ENCODE data around the gene NHSL2.

The NHSL2 gene

GRCh38 chrX:71910986-71911730, 513 bp downstream of the NHSL2 start:
- DNase-seq (ENCODE audit: low spot score), result peak; percentile 24
- TF ChIP-seq CTCF (IDR thresholded peaks at IDR 0.05; ENCODE audit: borderline replicate concordance, control extremely low read depth, extremely low read depth, insufficient read depth, missing control alignments), result no peak
- in situ Hi-C loops (cut with MboI; ENCODE audit: low sequenced_read_pairs, unreplicated experiment), result no loop called here

GRCh38 chrX:71911731-71912050, 1.0 kb downstream of the NHSL2 start:
- TF ChIP-seq CTCF (IDR thresholded peaks at IDR 0.05; ENCODE audit: borderline replicate concordance, control extremely low read depth, extremely low read depth, insufficient read depth, missing control alignments), result no peak
- no peak for DNase-seq (ENCODE audit: low spot score)
- in situ Hi-C loops (cut with MboI; ENCODE audit: low sequenced_read_pairs, unreplicated experiment), result no loop called here

- no peak for DNase-seq (ENCODE audit: low spot score)
- no peak for TF ChIP-seq CTCF (IDR thresholded peaks at IDR 0.05; ENCODE audit: borderline replicate concordance, control extremely low read depth, extremely low read depth, insufficient read depth, missing control alignments)
- in situ Hi-C loops (cut with MboI; ENCODE audit: low sequenced_read_pairs, unreplicated experiment), result no loop called here
Observed at GRCh38 chrX:71912156-71912555, 1.5 kb downstream of the NHSL2 start.

- no peak for DNase-seq (ENCODE audit: low spot score)
- in situ Hi-C loops (cut with MboI; ENCODE audit: low sequenced_read_pairs, unreplicated experiment), result no loop called here
- TF ChIP-seq CTCF (IDR thresholded peaks at IDR 0.05; ENCODE audit: borderline replicate concordance, control extremely low read depth, extremely low read depth, insufficient read depth, missing control alignments), result no peak
Observed at GRCh38 chrX:71913156-71913950, 2.7 kb downstream of the NHSL2 start.

- DNase-seq (ENCODE audit: low spot score), result no peak
- no peak for TF ChIP-seq CTCF (IDR thresholded peaks at IDR 0.05; ENCODE audit: borderline replicate concordance, control extremely low read depth, extremely low read depth, insufficient read depth, missing control alignments)
- in situ Hi-C loops (cut with MboI; ENCODE audit: low sequenced_read_pairs, unreplicated experiment), result no loop called here
Observed at GRCh38 chrX:71917621-71918343, 7.1 kb downstream of the NHSL2 start.

- in situ Hi-C loops (cut with MboI; ENCODE audit: low sequenced_read_pairs, unreplicated experiment), result no loop called here
- no peak for TF ChIP-seq CTCF (IDR thresholded peaks at IDR 0.05; ENCODE audit: borderline replicate concordance, control extremely low read depth, extremely low read depth, insufficient read depth, missing control alignments)
- DNase-seq (ENCODE audit: low spot score), result no peak
Observed at GRCh38 chrX:71919431-71919830, 8.8 kb downstream of the NHSL2 start.
